Peyer's patch (tissue), 4 donors: ENCODE data around the gene RELCH. TPM values are rescaled to one million over a fixed set of nuclear protein-coding genes. Genes with fewer than 3 reads are reported as not detected.

Source experiments
- DNase-seq, 3 donors: peaks; one replicate each; pipeline ENCODE4 v3.0.0-alpha.2; 2017 to 2019
- H3K27ac ChIP-seq, 4 donors: fragments of 200-600 bp; sonication (generic); one replicate each; pipeline ENCODE4 v1.5.1; 2016 to 2019
- H3K27me3 ChIP-seq, 2 donors: fragments of 200-600 bp; sonication (generic); one replicate each; pipeline ENCODE4 v1.5.1; 2019
- H3K36me3 ChIP-seq, 3 donors: fragments of 200-600 bp; sonication (generic); one replicate each; pipeline ENCODE4 v1.5.1; 2016 to 2019
- H3K4me1 ChIP-seq, 4 donors: fragments of 200-600 bp; sonication (generic); one replicate each; pipeline ENCODE4 v1.5.1; 2016 to 2019
- H3K4me3 ChIP-seq, 4 donors: fragments of 200-600 bp; sonication (generic); 1 replicate in 3 of 4; 2 replicates in 1 of 4; pipeline ENCODE4 v1.5.1; 2016 to 2019; ENCODE audit warnings: mild to moderate bottlenecking in 1 of 4
- H3K9me3 ChIP-seq, 4 donors: fragments of 200-600 bp; sonication (generic); one replicate each; pipeline ENCODE4 v1.5.1; 2016 to 2019; ENCODE audit warnings: mild to moderate bottlenecking in 1 of 4
- CTCF ChIP-seq, 6 experiments: fragments of 450-650 bp in 4 of 6; fragments of 200-600 bp in 2 of 6; sonication (generic) in 1 of 6; IDR thresholded peaks; one replicate each; pipeline ENCODE4 v1.5.1; 2017 to 2019; ENCODE audit warnings: antibody characterized with exemption in 6 of 6, mild to moderate bottlenecking in 3 of 6, moderate library complexity in 1 of 6
- POLR2A ChIP-seq, 2 donors: fragments of 450-650 bp; IDR thresholded peaks; one replicate each; pipeline ENCODE4 v1.5.1; 2017; ENCODE audit warnings: antibody characterized with exemption in 2 of 2, mild to moderate bottlenecking in 2 of 2, moderate library complexity in 2 of 2
- total RNA-seq, 4 donors: library from RNA; depleted of rRNA; stranded (reverse); fragments of >200 nt; gene quantifications; one replicate each; pipeline ENCODE4 v1.1.0, GENCODE V29; 2016

The RELCH gene
- total RNA-seq, 4 donors from 2014 or later = 51.1 to 71.6 (median 55.6) TPM

GRCh38 chr18:62199629-62200028, 12.6 kb downstream of the RELCH start:
- H3K4me1 ChIP-seq = peaks cover 0 to 22% (median 0%) of the 10 kb centered on the region in 4 donors
- no peak for TF ChIP-seq CTCF (IDR thresholded peaks at IDR 0.05)
- H3K4me3 ChIP-seq = no peak overlapping the region
- no peaks in the 10 kb centered on the region for H3K36me3 ChIP-seq
- no peak for DNase-seq
- no peaks in the 10 kb centered on the region for H3K9me3 ChIP-seq
- no peaks in the 10 kb centered on the region for H3K27me3 ChIP-seq
- H3K27ac ChIP-seq = no peak overlapping the region

GRCh38 chr18:62200121-62200914, 13.3 kb downstream of the RELCH start:
- no peaks in the 10 kb centered on the region for H3K9me3 ChIP-seq
- TF ChIP-seq CTCF (IDR thresholded peaks at IDR 0.05) (no peak), POLR2A (IDR thresholded peaks at IDR 0.05) (no peak)
- H3K4me3 ChIP-seq = no peak overlapping the region
- no peaks in the 10 kb centered on the region for H3K36me3 ChIP-seq
- H3K27me3 ChIP-seq = no peaks in the 10 kb centered on the region
- peaks cover 0 to 22% (median 0%) of the 10 kb centered on the region in 4 donors for H3K4me1 ChIP-seq
- no peak for DNase-seq
- H3K27ac ChIP-seq = peak overlapping the region in 1 of 4 donors; percentile 9

GRCh38 chr18:62201870-62202269, 14.8 kb downstream of the RELCH start:
- TF ChIP-seq POLR2A (IDR thresholded peaks at IDR 0.05) (no peak), CTCF (IDR thresholded peaks at IDR 0.05) (no peak)
- no peaks in the 10 kb centered on the region for H3K27me3 ChIP-seq
- no peaks in the 10 kb centered on the region for H3K36me3 ChIP-seq
- no peak overlapping the region for H3K4me3 ChIP-seq
- peaks cover 0 to 22% (median 0%) of the 10 kb centered on the region in 4 donors for H3K4me1 ChIP-seq
- H3K27ac ChIP-seq = no peak overlapping the region
- no peak for DNase-seq
- no peaks in the 10 kb centered on the region for H3K9me3 ChIP-seq

GRCh38 chr18:62205824-62206223, 18.8 kb downstream of the RELCH start:
- Histone ChIP-seq H3K27me3 (no peaks in the 10 kb centered on the region), H3K27ac (no peak overlapping the region), H3K36me3 (no peaks in the 10 kb centered on the region), H3K4me3 (no peak overlapping the region), H3K4me1 (no peaks in the 10 kb centered on the region), H3K9me3 (no peaks in the 10 kb centered on the region)
- no peak for TF ChIP-seq POLR2A (IDR thresholded peaks at IDR 0.05)
- TF ChIP-seq CTCF (IDR thresholded peaks at IDR 0.05) = no peak
- no peak for DNase-seq

DNA sequence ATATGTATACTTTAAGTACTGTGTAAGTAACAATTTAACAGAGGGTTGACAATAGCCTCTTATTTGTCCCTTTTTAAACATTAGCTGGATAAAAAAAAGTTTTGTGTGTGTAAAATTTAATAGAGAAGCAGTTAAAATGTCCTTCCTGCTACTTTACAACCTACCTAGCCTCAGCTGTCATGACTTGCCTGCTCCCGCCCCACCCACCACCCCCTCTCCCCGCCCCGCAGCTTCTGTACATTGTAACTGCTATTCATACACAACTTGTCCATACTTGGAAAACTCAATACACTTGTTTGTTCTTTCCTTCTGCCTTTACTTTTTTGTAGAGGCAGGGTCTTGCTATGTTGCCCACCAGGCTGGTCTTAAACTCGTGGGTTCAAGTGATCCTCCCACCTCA, 19.5 kb downstream of the RELCH start:
- Histone ChIP-seq H3K4me3 (no peak overlapping the region), H3K4me1 (peaks cover 0 to under 1% (median 0%) of the 10 kb centered on the region in 4 donors), H3K9me3 (no peaks in the 10 kb centered on the region), H3K27ac (no peak overlapping the region), H3K27me3 (no peaks in the 10 kb centered on the region), H3K36me3 (no peaks in the 10 kb centered on the region)
- DNase-seq = peak in 1 of 3 donors; percentile 49
- no peak for TF ChIP-seq CTCF (IDR thresholded peaks at IDR 0.05)
- TF ChIP-seq POLR2A (IDR thresholded peaks at IDR 0.05) = no peak
